ENCODE results near the gene C19orf12. TPM values are rescaled to one million over a fixed set of nuclear protein-coding genes. Genes with fewer than 3 reads are reported as not detected.

The C19orf12 gene
- total and polyA plus RNA-seq, 2 of the 4 experiments (the other 2 are of a cell fraction): 16.3 to 24.0 TPM

DNA sequence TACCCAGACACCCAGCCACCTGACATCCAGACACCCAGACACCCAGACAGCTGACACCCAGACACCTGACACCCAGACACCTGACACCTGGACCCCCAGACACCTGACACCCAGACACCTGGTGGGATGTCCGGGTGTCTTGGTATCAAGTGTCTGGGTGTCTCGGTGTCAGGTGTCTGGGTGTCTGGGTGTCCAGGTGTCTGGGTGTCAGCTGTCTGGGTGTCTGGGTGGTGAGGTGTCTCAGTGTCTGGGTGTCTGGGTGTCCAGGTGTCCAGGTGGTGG is 18.6 kb downstream of the C19orf12 start:
- DNase-seq (no peak), ATAC-seq (ENCODE audit: low read depth) (no peak)
- Histone ChIP-seq H3K27me3 (ENCODE audit: control insufficient read depth, insufficient read depth, low read length) (no peaks in the 10 kb centered on the region), H3K4me3 (ENCODE audit: insufficient read depth, low read depth, low read length) (no peak overlapping the region), H3K27ac (ENCODE audit: insufficient read depth, low read length) (no peak overlapping the region), H2BK20ac (ENCODE audit: low read depth, low read length) (no peak overlapping the region), H3K4me2 (ENCODE audit: low read depth, low read length) (no peak overlapping the region), H3K18ac (ENCODE audit: low read depth, low read length) (no peak overlapping the region), H4K8ac (ENCODE audit: low read depth in 2 of 2, low read length in 2 of 2) (no peak overlapping the region), H3K4me1 (ENCODE audit: control insufficient read depth, insufficient read depth, low read length) (peaks cover 6% of the 10 kb centered on the region; the same call in 1 of the 2 replicates), H3K23ac (ENCODE audit: low read depth, low read length) (no peak overlapping the region), H3K36me3 (ENCODE audit: control insufficient read depth, insufficient read depth, low read length) (peaks cover 2% of the 10 kb centered on the region; the same call in 1 of the 2 replicates), H4K91ac (ENCODE audit: insufficient read depth, low read depth, low read length) (no peak overlapping the region), H3K79me1 (ENCODE audit: low read depth in 1 of 2, low read length in 2 of 2) (no peaks in the 10 kb centered on the region; a peak in 1 of 4 replicates), H3K9ac (ENCODE audit: low read depth, low read length) (no peak overlapping the region), H3K56ac (ENCODE audit: extremely low read depth, insufficient read depth, low read length) (no peak overlapping the region), H2AFZ (replicated peaks; ENCODE audit: low read length, poor library complexity) (no peak overlapping the region), H4K5ac (ENCODE audit: low read depth, low read length) (no peak overlapping the region), H2BK120ac (ENCODE audit: low read depth, low read length) (no peak overlapping the region), H2BK5ac (ENCODE audit: low read depth, low read length, poor library complexity, severe bottlenecking) (no peak overlapping the region), H3K9me3 (ENCODE audit: control insufficient read depth, insufficient read depth, low read length) (no peaks in the 10 kb centered on the region), H4K20me1 (ENCODE audit: insufficient read depth, low read length) (no peaks in the 10 kb centered on the region), H3K9me1 (ENCODE audit: insufficient read depth, low read length) (peaks cover 2% of the 10 kb centered on the region; the same call in 1 of the 2 replicates), H2AK5ac (ENCODE audit: low read depth, low read length) (no peak overlapping the region), H3K14ac (replicated peaks; ENCODE audit: low read depth, low read length) (no peak overlapping the region), H2BK15ac (ENCODE audit: low read depth, low read length) (no peak overlapping the region), H2AK9ac (replicated peaks; ENCODE audit: low read depth, low read length, poor library complexity) (no peak overlapping the region), H3K4ac (ENCODE audit: low read depth, low read length) (no peak overlapping the region)
- in situ Hi-C loops (cut with MboI; ENCODE audit: low sequenced_read_pairs): no loop called here
- ChIA-PET CTCF (no interaction called here), POLR2A (ENCODE audit: unreplicated experiment) (no interaction called here)
- intact Hi-C loops (cut with micrococcal nuclease): no loop called here
- TF ChIP-seq MAZ (IDR thresholded peaks at IDR 0.05; ENCODE audit: borderline replicate concordance, low read depth, low read length) (no peak), CEBPB (IDR thresholded peaks at IDR 0.05; ENCODE audit: low read depth, low read length) (no peak), MXI1 (IDR thresholded peaks at IDR 0.05; ENCODE audit: borderline replicate concordance, low read depth, low read length) (no peak), USF2 (IDR thresholded peaks at IDR 0.05; ENCODE audit: low read depth, low read length) (no peak), RAD21 (IDR thresholded peaks at IDR 0.05; ENCODE audit: low read length) (no peak), FOS (IDR thresholded peaks at IDR 0.05; ENCODE audit: low read depth, low read length) (no peak)
- dilution Hi-C loops (cut with HindIII; ENCODE audit: low sequenced_read_pairs, unreplicated experiment): no loop called here
- no TSS peak for BruUV-seq (replicated peaks)
- 100% methylated on average over 1 of the region's 2 CpGs; no CpG with 5 or more reads in 1 of the 2 experiments for WGBS, 2 experiments (ENCODE audit: extremely low coverage in 2 of 2, insufficient read length in 1 of 2)
